HepG2 (cell line): ENCODE results near the gene ZFTA. TPM values are rescaled to one million over a fixed set of nuclear protein-coding genes. Genes with fewer than 3 reads are reported as not detected.
A peak's percentile ranks its signal among the peaks of the same experiment; 100 is the strongest.

Experiments
- ARNT ChIP-seq: fragments of 450-650 bp; IDR thresholded peaks from 2 replicates; pipeline ENCODE4 v1.6.1; 2017
- BRCA1 ChIP-seq: sonication (generic); formaldehyde crosslinking; IDR thresholded peaks from 2 replicates; pipeline ENCODE4 v1.4.0; 2020; ENCODE audit warnings: missing genetic modification reagents
- CEBPG ChIP-seq: IDR thresholded peaks from 2 replicates; pipeline ENCODE4 v1.6.1; 2016
- EZH2 ChIP-seq: conservative IDR thresholded peaks from 2 replicates; pipeline ENCODE4 v1.6.1; 2012; ENCODE audit warnings: mild to moderate bottlenecking, low read depth, low read length, moderate library complexity
- FOXK2 ChIP-seq: fragments of 450-650 bp; IDR thresholded peaks from 2 replicates; pipeline ENCODE4 v1.6.1; 2016
- LBX2 ChIP-seq: sonication (generic); formaldehyde crosslinking; IDR thresholded peaks from 2 replicates; pipeline ENCODE4 v1.5.0; 2020; ENCODE audit warnings: missing genetic modification reagents, mild to moderate bottlenecking, borderline replicate concordance
- MAFF ChIP-seq: IDR thresholded peaks from 2 replicates; pipeline ENCODE4 v1.6.1; 2011; ENCODE audit warnings: low read depth, low read length, improper control_type of control experiment
- MEIS1 ChIP-seq: sonication (generic); formaldehyde crosslinking; IDR thresholded peaks from 2 replicates; pipeline ENCODE4 v1.9.0; 2021; ENCODE audit warnings: mild to moderate bottlenecking, missing genetic modification reagents, moderate library complexity, borderline replicate concordance
- NFE2L1 ChIP-seq: sonication (generic); formaldehyde crosslinking; IDR thresholded peaks from 2 replicates; pipeline ENCODE4 v1.4.0; 2020; ENCODE audit warnings: missing genetic modification reagents, mild to moderate bottlenecking, borderline replicate concordance
- NR2F1 ChIP-seq, 2 experiments: fragments of 450-650 bp in 1 of 2; formaldehyde crosslinking in 1 of 2; IDR thresholded peaks; 2 replicates each; pipeline versions ENCODE4 v1.5.0 to v1.6.1; 2016 to 2020; ENCODE audit warnings: mild to moderate bottlenecking in 1 of 2, missing compliant biosample characterization in 1 of 2, missing genetic modification reagents in 1 of 2, moderate library complexity in 1 of 2
- PHF5A ChIP-seq: IDR thresholded peaks from one replicate; pipeline ENCODE4 v1.6.1; 2018; ENCODE audit warnings: low read depth, missing genetic modification reagents; ENCODE audit not compliant: unreplicated experiment
- POLR2AphosphoS2 ChIP-seq: IDR thresholded peaks from 2 replicates; pipeline ENCODE4 v1.6.1; 2011; ENCODE audit warnings: low read depth, low read length, improper control_type of control experiment
- SCMH1 ChIP-seq: sonication (generic); formaldehyde crosslinking; IDR thresholded peaks from 2 replicates; pipeline ENCODE4 v1.9.0; 2021; ENCODE audit warnings: missing genetic modification reagents, mild to moderate bottlenecking, borderline replicate concordance
- SNAI1 ChIP-seq: sonication (generic); formaldehyde crosslinking; IDR thresholded peaks from 2 replicates; pipeline ENCODE4 v1.5.0; 2020; ENCODE audit warnings: mild to moderate bottlenecking, missing genetic modification reagents, borderline replicate concordance
- SP1 ChIP-seq, 2 experiments: fragments of 450-650 bp in 1 of 2; sonication (generic) in 1 of 2; formaldehyde crosslinking in 1 of 2; IDR thresholded peaks; 2 replicates each; pipeline versions ENCODE4 v1.4.0 to v1.6.1; 2016 to 2020; ENCODE audit warnings: missing genetic modification reagents in 1 of 2
- SSRP1 ChIP-seq: IDR thresholded peaks from 2 replicates; pipeline ENCODE4 v1.6.1; 2016; ENCODE audit warnings: control low read depth
- ZBTB38 ChIP-seq: sonication (generic); formaldehyde crosslinking; IDR thresholded peaks from 2 replicates; pipeline ENCODE4 v1.5.1; 2020; ENCODE audit warnings: mild to moderate bottlenecking, missing genetic modification reagents
- ZNF121 ChIP-seq: sonication (generic); formaldehyde crosslinking; IDR thresholded peaks from 2 replicates; pipeline ENCODE4 v1.5.0; 2020; ENCODE audit warnings: mild to moderate bottlenecking, missing genetic modification reagents
- ZNF3 ChIP-seq: IDR thresholded peaks from 2 replicates; pipeline ENCODE4 v1.7.0; 2017; ENCODE audit warnings: inconsistent platforms
- ZNF383 ChIP-seq: sonication (generic); formaldehyde crosslinking; IDR thresholded peaks from 2 replicates; pipeline ENCODE4 v1.4.0; 2020; ENCODE audit warnings: missing genetic modification reagents, mild to moderate bottlenecking, borderline replicate concordance
- ZNF75D ChIP-seq: sonication (generic); formaldehyde crosslinking; IDR thresholded peaks from 2 replicates; pipeline ENCODE4 v1.8.1; 2023; ENCODE audit warnings: missing genetic modification reagents, mild to moderate bottlenecking, borderline replicate concordance
- ZSCAN22 ChIP-seq: sonication (generic); formaldehyde crosslinking; IDR thresholded peaks from 2 replicates; pipeline ENCODE4 v1.4.0; 2020; ENCODE audit warnings: mild to moderate bottlenecking, missing genetic modification reagents
- ZSCAN9 ChIP-seq: IDR thresholded peaks from 2 replicates; pipeline ENCODE4 v1.6.1; 2016; ENCODE audit warnings: borderline replicate concordance
- polyA plus RNA-seq, 8 experiments: library from polyadenylated mRNA; depleted of rRNA in 3 of 8; stranded (reverse) in 7 of 8; unstranded in 1 of 8; fragments of >200 nt; fragmentation: Illumina TruSeq in 4 of 8; extraction: Trizol in 4 of 8; gene quantifications; 2 replicates each; pipeline versions ENCODE4 v1.2.1 to v1.2.3, GENCODE V29; 2011 to 2016; ENCODE audit warnings: low read depth in 4 of 8, missing spikeins in 1 of 8, mixed read lengths in 1 of 8; ENCODE audit not compliant: insufficient read depth in 1 of 8
- total RNA-seq, 5 experiments: library from RNA; depleted of rRNA; stranded (reverse); fragments of >200 nt; fragmentation: Illumina TruSeq; extraction: Trizol; gene quantifications; 2 replicates each; pipeline ENCODE4 v1.2.3, GENCODE V29; 2016; ENCODE audit warnings: low read depth in 1 of 5
- TF ChIP-seq, protein P1 (sequence below): sonication (generic); formaldehyde crosslinking; IDR thresholded peaks from 2 replicates; pipeline ENCODE4 v1.8.0; 2022; ENCODE audit warnings: mild to moderate bottlenecking, missing genetic modification reagents; ENCODE audit not compliant: insufficient replicate concordance
- TF ChIP-seq, protein P2 (sequence below): IDR thresholded peaks from 2 replicates; pipeline ENCODE4 v1.6.1; 2016; ENCODE audit warnings: missing compliant biosample characterization, missing genetic modification reagents, borderline replicate concordance
- TF ChIP-seq, protein P3 (sequence below): sonication (generic); formaldehyde crosslinking; IDR thresholded peaks from 2 replicates; pipeline ENCODE4 v1.4.0; 2020; ENCODE audit warnings: missing genetic modification reagents, mild to moderate bottlenecking, borderline replicate concordance
- TF ChIP-seq, protein P4 (sequence below): sonication (generic); formaldehyde crosslinking; IDR thresholded peaks from 2 replicates; pipeline ENCODE4 v1.5.0; 2020; ENCODE audit warnings: missing genetic modification reagents, mild to moderate bottlenecking, borderline replicate concordance

Gene ZFTA
- total and polyA plus RNA-seq, 2 of the 13 experiments (the other 11 are each of a cell fraction or from before 2014, with no cell fraction given): 3.9 to 10.4 TPM

- no peak for TF ChIP-seq ZSCAN22 (CRISPR knock-in tag)
- TF ChIP-seq PHF5A: no peak
- TF ChIP-seq CEBPG (CRISPR knock-in tag): no peak
- TF ChIP-seq, protein P1, sequence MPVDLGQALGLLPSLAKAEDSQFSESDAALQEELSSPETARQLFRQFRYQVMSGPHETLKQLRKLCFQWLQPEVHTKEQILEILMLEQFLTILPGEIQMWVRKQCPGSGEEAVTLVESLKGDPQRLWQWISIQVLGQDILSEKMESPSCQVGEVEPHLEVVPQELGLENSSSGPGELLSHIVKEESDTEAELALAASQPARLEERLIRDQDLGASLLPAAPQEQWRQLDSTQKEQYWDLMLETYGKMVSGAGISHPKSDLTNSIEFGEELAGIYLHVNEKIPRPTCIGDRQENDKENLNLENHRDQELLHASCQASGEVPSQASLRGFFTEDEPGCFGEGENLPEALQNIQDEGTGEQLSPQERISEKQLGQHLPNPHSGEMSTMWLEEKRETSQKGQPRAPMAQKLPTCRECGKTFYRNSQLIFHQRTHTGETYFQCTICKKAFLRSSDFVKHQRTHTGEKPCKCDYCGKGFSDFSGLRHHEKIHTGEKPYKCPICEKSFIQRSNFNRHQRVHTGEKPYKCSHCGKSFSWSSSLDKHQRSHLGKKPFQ (CRISPR knock-in tag): no peak
- TF ChIP-seq ZSCAN9 (CRISPR knock-in tag): no peak
- TF ChIP-seq, protein P2, sequence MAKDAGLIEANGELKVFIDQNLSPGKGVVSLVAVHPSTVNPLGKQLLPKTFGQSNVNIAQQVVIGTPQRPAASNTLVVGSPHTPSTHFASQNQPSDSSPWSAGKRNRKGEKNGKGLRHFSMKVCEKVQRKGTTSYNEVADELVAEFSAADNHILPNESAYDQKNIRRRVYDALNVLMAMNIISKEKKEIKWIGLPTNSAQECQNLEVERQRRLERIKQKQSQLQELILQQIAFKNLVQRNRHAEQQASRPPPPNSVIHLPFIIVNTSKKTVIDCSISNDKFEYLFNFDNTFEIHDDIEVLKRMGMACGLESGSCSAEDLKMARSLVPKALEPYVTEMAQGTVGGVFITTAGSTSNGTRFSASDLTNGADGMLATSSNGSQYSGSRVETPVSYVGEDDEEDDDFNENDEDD (CRISPR knock-in tag): peak; percentile 75; the same call in 1 of the 2 replicates
- TF ChIP-seq SNAI1 (CRISPR knock-in tag): 0 out of 2 replicates have a peak, but pooled peaks have one; percentile 27
- TF ChIP-seq POLR2AphosphoS2: no peak
- no peak for TF ChIP-seq ZBTB38 (CRISPR knock-in tag)
- TF ChIP-seq ZNF383: no peak
- TF ChIP-seq ZNF3 (CRISPR knock-in tag): no peak
- TF ChIP-seq MEIS1 (CRISPR knock-in tag): no peak
- TF ChIP-seq FOXK2: no peak
- no peak for TF ChIP-seq SP1 (IDR thresholded peaks at IDR 0.05)
- TF ChIP-seq SP1 (CRISPR knock-in tag; IDR thresholded peaks at IDR 0.05): no peak
- TF ChIP-seq ARNT: no peak
- TF ChIP-seq NR2F1 (CRISPR knock-in tag; IDR thresholded peaks at IDR 0.05): no peak
- TF ChIP-seq SCMH1 (CRISPR knock-in tag): no peak
- TF ChIP-seq LBX2: no peak
- no peak for TF ChIP-seq MAFF
- no peak for TF ChIP-seq EZH2
- TF ChIP-seq, protein P3, sequence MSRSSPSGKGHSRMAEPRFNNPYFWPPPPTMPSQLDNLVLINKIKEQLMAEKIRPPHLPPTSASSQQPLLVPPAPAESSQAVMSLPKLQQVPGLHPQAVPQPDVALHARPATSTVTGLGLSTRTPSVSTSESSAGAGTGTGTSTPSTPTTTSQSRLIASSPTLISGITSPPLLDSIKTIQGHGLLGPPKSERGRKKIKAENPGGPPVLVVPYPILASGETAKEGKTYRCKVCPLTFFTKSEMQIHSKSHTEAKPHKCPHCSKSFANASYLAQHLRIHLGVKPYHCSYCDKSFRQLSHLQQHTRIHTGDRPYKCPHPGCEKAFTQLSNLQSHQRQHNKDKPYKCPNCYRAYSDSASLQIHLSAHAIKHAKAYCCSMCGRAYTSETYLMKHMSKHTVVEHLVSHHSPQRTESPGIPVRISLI (CRISPR knock-in tag): no peak
- TF ChIP-seq ZNF75D (CRISPR knock-in tag): no peak
- TF ChIP-seq ZNF121: no peak
- TF ChIP-seq NFE2L1: no peak
- no peak for TF ChIP-seq BRCA1 (CRISPR knock-in tag)
- TF ChIP-seq, protein P4, sequence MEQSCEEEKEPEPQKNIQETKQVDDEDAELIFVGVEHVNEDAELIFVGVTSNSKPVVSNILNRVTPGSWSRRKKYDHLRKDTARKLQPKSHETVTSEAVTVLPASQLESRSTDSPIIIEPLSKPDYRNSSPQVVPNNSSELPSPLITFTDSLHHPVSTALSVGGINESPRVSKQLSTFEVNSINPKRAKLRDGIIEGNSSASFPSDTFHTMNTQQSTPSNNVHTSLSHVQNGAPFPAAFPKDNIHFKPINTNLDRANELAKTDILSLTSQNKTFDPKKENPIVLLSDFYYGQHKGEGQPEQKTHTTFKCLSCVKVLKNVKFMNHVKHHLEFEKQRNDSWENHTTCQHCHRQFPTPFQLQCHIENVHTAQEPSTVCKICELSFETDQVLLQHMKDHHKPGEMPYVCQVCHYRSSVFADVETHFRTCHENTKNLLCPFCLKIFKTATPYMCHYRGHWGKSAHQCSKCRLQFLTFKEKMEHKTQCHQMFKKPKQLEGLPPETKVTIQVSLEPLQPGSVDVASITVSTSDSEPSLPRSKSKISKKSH (CRISPR knock-in tag): no peak
- TF ChIP-seq SSRP1: no peak
Observed at GRCh38 chr11:63813035-63813562, 44.5 kb upstream of the ZFTA start, which contains the start of gene SPINDOC (continued).
